Keratinocyte (primary cell): ENCODE data around the gene ALDH1L1. TPM values are rescaled to one million over a fixed set of nuclear protein-coding genes. Genes with fewer than 3 reads are reported as not detected.

Source experiments
- DNase-seq: peaks from one replicate; pipeline ENCODE4 v3.0.0-alpha.2; 2011; ENCODE audit warnings: low read depth, missing footprints, low spot score
- FAIRE-seq: peaks from 2 replicates; lab custom pipeline; 2011; peaks lifted over from hg19 to GRCh38; lab: Jason Lieb, UNC
- H2AFZ ChIP-seq: 2 replicates; pipeline ENCODE4 v1.6.0; 2012; ENCODE audit warnings: low read length, control low read depth, inconsistent platforms; ENCODE audit not compliant: control insufficient read depth
- H3K27ac ChIP-seq: 2 replicates; pipeline ENCODE4 v1.5.1; 2011; ENCODE audit warnings: low read length; ENCODE audit not compliant: control insufficient read depth, insufficient read depth
- H3K27me3 ChIP-seq: 3 replicates; pipeline ENCODE4 v1.6.0; 2011; ENCODE audit warnings: low read length; ENCODE audit not compliant: control insufficient read depth, insufficient read depth; ENCODE audit errors: extremely low read depth
- H3K36me3 ChIP-seq, 2 experiments: 2 replicates in 1 of 2; 3 replicates in 1 of 2; pipeline ENCODE4 v1.5.1; 2011; ENCODE audit warnings: low read length in 2 of 2, mild to moderate bottlenecking in 1 of 2; ENCODE audit not compliant: control insufficient read depth in 2 of 2, insufficient read depth in 2 of 2; ENCODE audit errors: extremely low read depth in 1 of 2
- H3K4me1 ChIP-seq: 3 replicates; pipeline ENCODE4 v1.5.1; 2011; ENCODE audit warnings: low read length; ENCODE audit not compliant: control insufficient read depth, insufficient read depth; ENCODE audit errors: extremely low read depth
- H3K4me2 ChIP-seq: 3 replicates; pipeline ENCODE4 v1.6.0; 2011; ENCODE audit warnings: low read depth, low read length; ENCODE audit not compliant: control insufficient read depth, insufficient read depth; ENCODE audit errors: extremely low read depth
- H3K4me3 ChIP-seq, 3 experiments: fragments of 200-600 bp in 1 of 3; sonication (generic) in 1 of 3; 2 replicates in 2 of 3; 3 replicates in 1 of 3; pipeline ENCODE4 v1.5.1; 2011 to 2016; ENCODE audit warnings: low read length in 3 of 3, mild to moderate bottlenecking in 3 of 3, control low read depth in 2 of 3, inconsistent platforms in 1 of 3, low read depth in 1 of 3, mixed read lengths in 1 of 3, mixed run types in 1 of 3, moderate library complexity in 1 of 3; ENCODE audit not compliant: control insufficient read depth in 2 of 3, insufficient read depth in 2 of 3; ENCODE audit errors: extremely low read depth in 1 of 3
- H3K79me2 ChIP-seq: 2 replicates; pipeline ENCODE4 v1.6.0; 2012; ENCODE audit warnings: low read length; ENCODE audit not compliant: control insufficient read depth, insufficient read depth
- H3K9ac ChIP-seq: 3 replicates; pipeline ENCODE4 v1.6.0; 2011; ENCODE audit warnings: low read length; ENCODE audit not compliant: control insufficient read depth, insufficient read depth; ENCODE audit errors: extremely low read depth
- H3K9me1 ChIP-seq: 3 replicates; pipeline ENCODE4 v1.6.0; 2011; ENCODE audit warnings: low read length; ENCODE audit not compliant: control insufficient read depth, insufficient read depth; ENCODE audit errors: extremely low read depth
- H3K9me3 ChIP-seq: 2 replicates; pipeline ENCODE4 v1.5.1; 2012; ENCODE audit warnings: low read depth, low read length; ENCODE audit not compliant: control insufficient read depth
- H4K20me1 ChIP-seq: 3 replicates; pipeline ENCODE4 v1.6.0; 2011; ENCODE audit warnings: low read length; ENCODE audit not compliant: control insufficient read depth, insufficient read depth; ENCODE audit errors: extremely low read depth
- EZH2 ChIP-seq: IDR thresholded peaks from one replicate; pipeline ENCODE4 v1.6.1; 2012; ENCODE audit warnings: inconsistent platforms, mild to moderate bottlenecking, low read length, moderate library complexity
- dilution Hi-C: fragments of 300-500 bp; cut with MboI; formaldehyde crosslinking; loops from one replicate; pipeline ENCODE4 v1.7.0; 2020; ENCODE audit warnings: low sequenced_read_pairs; ENCODE audit not compliant: extremely low pct_ligation_motif_present
- polyA plus RNA-seq, 5 experiments: library from polyadenylated mRNA; depleted of rRNA in 3 of 5; stranded (reverse) in 3 of 5; stranded (forward) in 1 of 5; unstranded in 1 of 5; fragments of >200 nt; gene quantifications; 1 replicate in 1 of 5; 2 replicates in 3 of 5; 3 replicates in 1 of 5; pipeline versions ENCODE4 v1.2.1 to v1.2.3, GENCODE V29; 2011 to 2012; ENCODE audit warnings: missing spikeins in 2 of 5, low read depth in 1 of 5, low replicate concordance in 1 of 5
- TF ChIP-seq, protein P1 (sequence below), 3 experiments: IDR thresholded peaks in 1 of 3; conservative IDR thresholded peaks in 1 of 3; optimal IDR thresholded peaks in 1 of 3; 2 replicates in 2 of 3; 3 replicates in 1 of 3; pipeline versions ENCODE3 to v1.5.1; 2011; ENCODE audit warnings: low read length in 3 of 3, mild to moderate bottlenecking in 3 of 3, moderate library complexity in 2 of 3, control low read depth in 1 of 3, inconsistent platforms in 1 of 3; ENCODE audit not compliant: insufficient read depth in 2 of 3; ENCODE audit errors: extremely low read depth in 1 of 3

ALDH1L1 gene
- polyA plus RNA-seq, 1 donor (not counting 4 experiments of a cell fraction or from before 2014, with no cell fraction given) = 0.35 TPM

DNA sequence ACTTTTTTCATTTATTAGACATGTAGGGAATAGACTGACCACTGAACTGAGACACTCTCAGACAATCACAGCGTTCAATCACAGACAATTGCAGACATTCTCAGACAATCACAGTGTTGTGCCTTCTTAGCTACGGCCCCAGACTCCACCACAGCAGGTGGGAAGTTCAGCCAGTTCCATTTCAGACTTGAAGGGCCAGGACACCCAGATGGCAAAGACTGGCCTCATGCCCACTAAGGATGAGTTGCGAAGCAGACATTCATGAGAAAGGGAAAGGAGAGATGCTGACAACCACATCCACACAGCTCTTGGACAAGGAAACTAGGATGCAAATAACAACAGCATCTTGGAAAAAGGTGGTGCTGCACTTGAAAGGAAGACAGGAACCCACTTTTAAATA lies 21.9 kb upstream of the ALDH1L1 start:
- no peak overlapping the region for H3K9ac ChIP-seq
- no peaks in the 10 kb centered on the region for H3K36me3 ChIP-seq
- H3K4me3 ChIP-seq = no peak overlapping the region
- no peaks in the 10 kb centered on the region for H3K27me3 ChIP-seq
- no peak overlapping the region for H3K27ac ChIP-seq
- no peaks in the 10 kb centered on the region for H3K4me1 ChIP-seq
- dilution Hi-C loops = no loop called here
- H2AFZ ChIP-seq = no peak overlapping the region
- no peak for TF ChIP-seq EZH2
- TF ChIP-seq, protein P1, sequence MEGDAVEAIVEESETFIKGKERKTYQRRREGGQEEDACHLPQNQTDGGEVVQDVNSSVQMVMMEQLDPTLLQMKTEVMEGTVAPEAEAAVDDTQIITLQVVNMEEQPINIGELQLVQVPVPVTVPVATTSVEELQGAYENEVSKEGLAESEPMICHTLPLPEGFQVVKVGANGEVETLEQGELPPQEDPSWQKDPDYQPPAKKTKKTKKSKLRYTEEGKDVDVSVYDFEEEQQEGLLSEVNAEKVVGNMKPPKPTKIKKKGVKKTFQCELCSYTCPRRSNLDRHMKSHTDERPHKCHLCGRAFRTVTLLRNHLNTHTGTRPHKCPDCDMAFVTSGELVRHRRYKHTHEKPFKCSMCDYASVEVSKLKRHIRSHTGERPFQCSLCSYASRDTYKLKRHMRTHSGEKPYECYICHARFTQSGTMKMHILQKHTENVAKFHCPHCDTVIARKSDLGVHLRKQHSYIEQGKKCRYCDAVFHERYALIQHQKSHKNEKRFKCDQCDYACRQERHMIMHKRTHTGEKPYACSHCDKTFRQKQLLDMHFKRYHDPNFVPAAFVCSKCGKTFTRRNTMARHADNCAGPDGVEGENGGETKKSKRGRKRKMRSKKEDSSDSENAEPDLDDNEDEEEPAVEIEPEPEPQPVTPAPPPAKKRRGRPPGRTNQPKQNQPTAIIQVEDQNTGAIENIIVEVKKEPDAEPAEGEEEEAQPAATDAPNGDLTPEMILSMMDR (optimal IDR thresholded peaks at IDR 0.05 in 1 of 3, IDR thresholded peaks at IDR 0.05 in 1 of 3, conservative IDR thresholded peaks at IDR 0.05 in 1 of 3; ENCODE audit: extremely low read depth in 1 of 3, insufficient read depth in 2 of 3, low read length in 3 of 3) = no peak
- H3K9me1 ChIP-seq = no peaks in the 10 kb centered on the region
- no peaks in the 10 kb centered on the region for H3K79me2 ChIP-seq
- FAIRE-seq = no peak
- H4K20me1 ChIP-seq = no peaks in the 10 kb centered on the region
- no peak overlapping the region for H3K4me2 ChIP-seq
- DNase-seq = no peak
- no peaks in the 10 kb centered on the region for H3K9me3 ChIP-seq

DNA sequence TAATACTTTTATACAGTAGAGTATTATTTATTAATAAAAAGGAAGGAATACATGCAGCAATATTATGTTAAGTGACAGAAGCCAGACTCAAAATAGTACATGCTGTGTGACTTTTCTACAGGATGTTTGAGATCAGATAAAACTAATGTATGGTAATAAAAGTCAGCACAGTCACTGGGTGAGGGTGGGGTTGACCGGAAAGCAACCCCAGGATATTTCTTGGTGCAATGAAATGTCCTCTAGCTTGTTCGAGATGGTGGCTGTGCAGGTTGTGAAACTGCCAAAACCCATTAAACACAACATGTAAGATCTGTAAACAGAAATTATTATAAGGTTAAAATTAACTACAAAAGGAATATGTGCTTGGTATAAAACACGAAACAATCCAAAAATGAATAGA lies 20.8 kb upstream of the ALDH1L1 start:
- Histone ChIP-seq H3K9me1 (no peaks in the 10 kb centered on the region), H4K20me1 (no peaks in the 10 kb centered on the region), H3K79me2 (no peaks in the 10 kb centered on the region), H3K9ac (no peak overlapping the region), H3K4me2 (no peak overlapping the region), H3K36me3 (no peaks in the 10 kb centered on the region), H3K27me3 (no peaks in the 10 kb centered on the region), H3K4me1 (no peaks in the 10 kb centered on the region), H2AFZ (no peak overlapping the region), H3K4me3 (no peak overlapping the region), H3K27ac (no peak overlapping the region), H3K9me3 (no peaks in the 10 kb centered on the region)
- no peak for DNase-seq
- dilution Hi-C loops = no loop called here
- TF ChIP-seq EZH2 = no peak
- TF ChIP-seq, protein P1 (optimal IDR thresholded peaks at IDR 0.05 in 1 of 3, IDR thresholded peaks at IDR 0.05 in 1 of 3, conservative IDR thresholded peaks at IDR 0.05 in 1 of 3; ENCODE audit: extremely low read depth in 1 of 3, insufficient read depth in 2 of 3, low read length in 3 of 3) = no peak
- no peak for FAIRE-seq
